Measurements from ENCODE around the gene REPS1.

REPS1 gene

GRCh38 chr6:138914701-138915100 is 73.4 kb downstream of the REPS1 start:
- 100% methylated on average over 1 of the region's 1 CpG for WGBS (ENCODE audit: insufficient coverage)
- peaks cover 16 to 76% (median 45%) of the 10 kb centered on the region in 4 experiments for H3K36me3 ChIP-seq (ENCODE audit: control insufficient read depth in 4 of 4, insufficient read depth in 4 of 4, low read length in 3 of 4)
- no peak overlapping the region for H3K4me3 ChIP-seq (ENCODE audit: control insufficient read depth in 1 of 7, extremely low read depth in 1 of 7, insufficient read depth in 4 of 7, low read depth in 2 of 7, low read length in 6 of 7)
- no peaks in the 10 kb centered on the region for H3K9me3 ChIP-seq (ENCODE audit: control extremely low read depth in 1 of 5, control insufficient read depth in 4 of 5, insufficient read depth in 2 of 5, low read depth in 1 of 5, low read length in 4 of 5)
- H3K27me3 ChIP-seq (replicated peaks in 2 of 5; ENCODE audit: control insufficient read depth in 4 of 5, insufficient read depth in 5 of 5, low read length in 4 of 5), result no peaks in the 10 kb centered on the region
- POLR2A ChIA-PET, result no interaction called here
- H3K4me1 ChIP-seq (ENCODE audit: control extremely low read depth in 1 of 4, control insufficient read depth in 4 of 4, insufficient read depth in 4 of 4, low read length in 3 of 4), result peaks cover 0 to 3% (median 0%) of the 10 kb centered on the region in 4 experiments
- DNase-seq, result no peak
- H3K27ac ChIP-seq (ENCODE audit: insufficient read depth in 1 of 2, low read depth in 1 of 2, low read length in 2 of 2, poor library complexity in 1 of 2, severe bottlenecking in 2 of 2), result no peak overlapping the region
- CTCF ChIA-PET, result no interaction called here

- CTCF ChIA-PET, result no interaction called here
- peaks cover 0 to 5% (median 0%) of the 10 kb centered on the region in 4 experiments for H3K4me1 ChIP-seq (ENCODE audit: control extremely low read depth in 1 of 4, control insufficient read depth in 4 of 4, insufficient read depth in 4 of 4, low read length in 3 of 4)
Observed at GRCh38 chr6:138912308-138912707, 75.7 kb downstream of the REPS1 start.

GRCh38 chr6:138909975-138910374 is 78.1 kb downstream of the REPS1 start:
- CTCF ChIA-PET, result interaction anchor here (0.7 kb wide), 1 partner anchor 539 kb away, joined by 3 read pairs; no protein-coding TSS in a partner anchor
- no peak for DNase-seq
- Histone ChIP-seq H3K36me3 (ENCODE audit: control insufficient read depth in 4 of 4, insufficient read depth in 4 of 4, low read length in 3 of 4) (peaks cover 22 to 65% (median 45%) of the 10 kb centered on the region in 4 experiments), H3K9me3 (ENCODE audit: control extremely low read depth in 1 of 5, control insufficient read depth in 4 of 5, insufficient read depth in 2 of 5, low read depth in 1 of 5, low read length in 4 of 5) (no peaks in the 10 kb centered on the region), H3K4me3 (ENCODE audit: control insufficient read depth in 1 of 7, extremely low read depth in 1 of 7, insufficient read depth in 4 of 7, low read depth in 2 of 7, low read length in 6 of 7) (no peak overlapping the region), H3K27me3 (replicated peaks in 2 of 5; ENCODE audit: control insufficient read depth in 4 of 5, insufficient read depth in 5 of 5, low read length in 4 of 5) (no peaks in the 10 kb centered on the region), H3K4me1 (ENCODE audit: control extremely low read depth in 1 of 4, control insufficient read depth in 4 of 4, insufficient read depth in 4 of 4, low read length in 3 of 4) (peaks cover 0 to 5% (median 0%) of the 10 kb centered on the region in 4 experiments), H3K27ac (ENCODE audit: insufficient read depth in 1 of 2, low read depth in 1 of 2, low read length in 2 of 2, poor library complexity in 1 of 2, severe bottlenecking in 2 of 2) (no peak overlapping the region)
- WGBS (ENCODE audit: insufficient coverage), result 100% methylated on average over 1 of the region's 1 CpG
- POLR2A ChIA-PET, result no interaction called here

More at GRCh38 chr6:138912308-138912707, 75.7 kb downstream of the REPS1 start:
- H3K27me3 ChIP-seq (replicated peaks in 2 of 5; ENCODE audit: control insufficient read depth in 4 of 5, insufficient read depth in 5 of 5, low read length in 4 of 5), result no peaks in the 10 kb centered on the region
- no peaks in the 10 kb centered on the region for H3K9me3 ChIP-seq (ENCODE audit: control extremely low read depth in 1 of 5, control insufficient read depth in 4 of 5, insufficient read depth in 2 of 5, low read depth in 1 of 5, low read length in 4 of 5)
- 92% methylated on average over 2 of the region's 3 CpGs for WGBS (ENCODE audit: insufficient coverage)
- POLR2A ChIA-PET, result no interaction called here
- H3K27ac ChIP-seq (ENCODE audit: insufficient read depth in 1 of 2, low read depth in 1 of 2, low read length in 2 of 2, poor library complexity in 1 of 2, severe bottlenecking in 2 of 2), result no peak overlapping the region
- DNase-seq, result no peak
- H3K36me3 ChIP-seq (ENCODE audit: control insufficient read depth in 4 of 4, insufficient read depth in 4 of 4, low read length in 3 of 4), result peaks cover 17 to 65% (median 45%) of the 10 kb centered on the region in 4 experiments
- no peak overlapping the region for H3K4me3 ChIP-seq (ENCODE audit: control insufficient read depth in 1 of 7, extremely low read depth in 1 of 7, insufficient read depth in 4 of 7, low read depth in 2 of 7, low read length in 6 of 7)

- ChIA-PET POLR2A (no interaction called here), CTCF (no interaction called here)
- no peak overlapping the region for H3K27ac ChIP-seq (ENCODE audit: insufficient read depth in 1 of 2, low read depth in 1 of 2, low read length in 2 of 2, poor library complexity in 1 of 2, severe bottlenecking in 2 of 2)
- no peaks in the 10 kb centered on the region for H3K27me3 ChIP-seq (replicated peaks in 2 of 5; ENCODE audit: control insufficient read depth in 4 of 5, insufficient read depth in 5 of 5, low read length in 4 of 5)
- H3K36me3 ChIP-seq (ENCODE audit: control insufficient read depth in 4 of 4, insufficient read depth in 4 of 4, low read length in 3 of 4), result peaks cover 21 to 66% (median 45%) of the 10 kb centered on the region in 4 experiments
- WGBS (ENCODE audit: insufficient coverage), result no CpG with 5 or more reads among the region's 4 CpGs
- H3K4me1 ChIP-seq (ENCODE audit: control extremely low read depth in 1 of 4, control insufficient read depth in 4 of 4, insufficient read depth in 4 of 4, low read length in 3 of 4), result peaks cover 0 to 5% (median 0%) of the 10 kb centered on the region in 4 experiments
- no peak overlapping the region for H3K4me3 ChIP-seq (ENCODE audit: control insufficient read depth in 1 of 7, extremely low read depth in 1 of 7, insufficient read depth in 4 of 7, low read depth in 2 of 7, low read length in 6 of 7)
- H3K9me3 ChIP-seq (ENCODE audit: control extremely low read depth in 1 of 5, control insufficient read depth in 4 of 5, insufficient read depth in 2 of 5, low read depth in 1 of 5, low read length in 4 of 5), result no peaks in the 10 kb centered on the region
- DNase-seq, result peak in 2 of 3 donors; percentile 21 to 35
Observed at GRCh38 chr6:138909511-138909910, 78.5 kb downstream of the REPS1 start.

GRCh38 chr6:138907167-138907566 is 80.9 kb downstream of the REPS1 start:
- H3K27me3 ChIP-seq (replicated peaks in 2 of 5; ENCODE audit: control insufficient read depth in 4 of 5, insufficient read depth in 5 of 5, low read length in 4 of 5), result no peaks in the 10 kb centered on the region
- no peak overlapping the region for H3K4me3 ChIP-seq (ENCODE audit: control insufficient read depth in 1 of 7, extremely low read depth in 1 of 7, insufficient read depth in 4 of 7, low read depth in 2 of 7, low read length in 6 of 7)
- DNase-seq, result no peak
- H3K36me3 ChIP-seq (ENCODE audit: control insufficient read depth in 4 of 4, insufficient read depth in 4 of 4, low read length in 3 of 4), result peaks cover 19 to 58% (median 38%) of the 10 kb centered on the region in 4 experiments
- H3K4me1 ChIP-seq (ENCODE audit: control extremely low read depth in 1 of 4, control insufficient read depth in 4 of 4, insufficient read depth in 4 of 4, low read length in 3 of 4), result peaks cover 0 to 5% (median 0%) of the 10 kb centered on the region in 4 experiments
- no peaks in the 10 kb centered on the region for H3K9me3 ChIP-seq (ENCODE audit: control extremely low read depth in 1 of 5, control insufficient read depth in 4 of 5, insufficient read depth in 2 of 5, low read depth in 1 of 5, low read length in 4 of 5)
- 80% methylated on average over 4 of the region's 7 CpGs for WGBS (ENCODE audit: insufficient coverage)
- no peak overlapping the region for H3K27ac ChIP-seq (ENCODE audit: insufficient read depth in 1 of 2, low read depth in 1 of 2, low read length in 2 of 2, poor library complexity in 1 of 2, severe bottlenecking in 2 of 2)
- CTCF ChIA-PET, result no interaction called here
- POLR2A ChIA-PET, result no interaction called here

GRCh38 chr6:138897031-138897430 is 91.0 kb downstream of the REPS1 start:
- ChIA-PET CTCF (no interaction called here), POLR2A (no interaction called here)
- H3K36me3 ChIP-seq (ENCODE audit: control insufficient read depth in 4 of 4, insufficient read depth in 4 of 4, low read length in 3 of 4), result peaks cover 10 to 16% (median 14%) of the 10 kb centered on the region in 4 experiments
- H3K4me3 ChIP-seq (ENCODE audit: control insufficient read depth in 1 of 7, extremely low read depth in 1 of 7, insufficient read depth in 4 of 7, low read depth in 2 of 7, low read length in 6 of 7), result no peak overlapping the region
- no peaks in the 10 kb centered on the region for H3K9me3 ChIP-seq (ENCODE audit: control extremely low read depth in 1 of 5, control insufficient read depth in 4 of 5, insufficient read depth in 2 of 5, low read depth in 1 of 5, low read length in 4 of 5)
- no peak overlapping the region for H3K27ac ChIP-seq (ENCODE audit: insufficient read depth in 1 of 2, low read depth in 1 of 2, low read length in 2 of 2, poor library complexity in 1 of 2, severe bottlenecking in 2 of 2)
- H3K27me3 ChIP-seq (replicated peaks in 2 of 5; ENCODE audit: control insufficient read depth in 4 of 5, insufficient read depth in 5 of 5, low read length in 4 of 5), result no peaks in the 10 kb centered on the region
- no peaks in the 10 kb centered on the region for H3K4me1 ChIP-seq (ENCODE audit: control extremely low read depth in 1 of 4, control insufficient read depth in 4 of 4, insufficient read depth in 4 of 4, low read length in 3 of 4)
- DNase-seq, result no peak

- POLR2A ChIA-PET, result no interaction called here
- Histone ChIP-seq H3K27ac (ENCODE audit: insufficient read depth in 1 of 2, low read depth in 1 of 2, low read length in 2 of 2, poor library complexity in 1 of 2, severe bottlenecking in 2 of 2) (no peak overlapping the region), H3K9me3 (ENCODE audit: control extremely low read depth in 1 of 5, control insufficient read depth in 4 of 5, insufficient read depth in 2 of 5, low read depth in 1 of 5, low read length in 4 of 5) (no peaks in the 10 kb centered on the region), H3K27me3 (replicated peaks in 2 of 5; ENCODE audit: control insufficient read depth in 4 of 5, insufficient read depth in 5 of 5, low read length in 4 of 5) (no peaks in the 10 kb centered on the region), H3K4me1 (ENCODE audit: control extremely low read depth in 1 of 4, control insufficient read depth in 4 of 4, insufficient read depth in 4 of 4, low read length in 3 of 4) (no peaks in the 10 kb centered on the region), H3K4me3 (ENCODE audit: control insufficient read depth in 1 of 7, extremely low read depth in 1 of 7, insufficient read depth in 4 of 7, low read depth in 2 of 7, low read length in 6 of 7) (no peak overlapping the region), H3K36me3 (ENCODE audit: control insufficient read depth in 4 of 4, insufficient read depth in 4 of 4, low read length in 3 of 4) (peaks cover 9 to 12% (median 10%) of the 10 kb centered on the region in 4 experiments)
- no peak for DNase-seq
- 100% methylated on average over 6 of the region's 8 CpGs for WGBS (ENCODE audit: insufficient coverage)
- CTCF ChIA-PET, result interaction anchor here (0.6 kb wide), 1 partner anchor 1881 kb away, joined by 3 read pairs; no protein-coding TSS in a partner anchor
Observed at GRCh38 chr6:138896104-138896756, 91.8 kb downstream of the REPS1 start.

Measured in common myeloid progenitor, CD34-positive (primary cell).